HFFc6 (cell line): ENCODE results near the gene STK32B. TPM values are rescaled to one million over a fixed set of nuclear protein-coding genes. Genes with fewer than 3 reads are reported as not detected.
"Not testable (repeated sequence)": the region's sequence is repeated elsewhere in the genome, so short reads cannot be mapped to it uniquely, and the experiment has no call there.

Source experiments
- DNase-seq: peaks from one replicate; pipeline ENCODE4 v3.0.0-alpha.2; 2018
- H3K27ac Mint-ChIP-seq: 2 replicates; pipeline ENCODE4 v1.8.0; 2020; ENCODE audit warnings: mild to moderate bottlenecking, mixed read lengths
- H3K27me3 Mint-ChIP-seq: 2 replicates; pipeline ENCODE4 v1.8.0; 2021; ENCODE audit warnings: mild to moderate bottlenecking, moderate library complexity, mixed read lengths; ENCODE audit not compliant: insufficient read depth
- H3K36me3 Mint-ChIP-seq: 2 replicates; pipeline ENCODE4 v1.8.0; 2021; ENCODE audit warnings: low read depth, mixed read lengths
- H3K4me1 Mint-ChIP-seq: 2 replicates; pipeline ENCODE4 v1.8.0; 2020; ENCODE audit warnings: low read depth, mixed read lengths
- H3K4me3 Mint-ChIP-seq: 2 replicates; pipeline ENCODE4 v1.8.0; 2020; ENCODE audit warnings: mild to moderate bottlenecking, moderate library complexity, mixed read lengths
- H3K9me3 Mint-ChIP-seq: 2 replicates; pipeline ENCODE4 v1.8.0; 2020; ENCODE audit warnings: mild to moderate bottlenecking, mixed read lengths
- CTCF ChIP-seq: fragments of 200-600 bp; sonication (generic); IDR thresholded peaks from 2 replicates; pipeline ENCODE4 v1.5.0; 2021; ENCODE audit warnings: antibody characterized with exemption, mild to moderate bottlenecking
- total RNA-seq, 6 experiments: library from RNA; stranded (reverse); fragmentation: NEBNext Ultra II Directional; extraction: Animal tissue kit (Norgen Biotek cat#: 25700); gene quantifications; 2 replicates in 1 of 6; 3 replicates in 5 of 6; pipeline ENCODE4 v1.2.3, GENCODE V29; 2021

STK32B gene
- total RNA-seq, 6 experiments from 2014 or later = 0.14 to 0.33 (median 0.18) TPM; not detected in 1

DNA sequence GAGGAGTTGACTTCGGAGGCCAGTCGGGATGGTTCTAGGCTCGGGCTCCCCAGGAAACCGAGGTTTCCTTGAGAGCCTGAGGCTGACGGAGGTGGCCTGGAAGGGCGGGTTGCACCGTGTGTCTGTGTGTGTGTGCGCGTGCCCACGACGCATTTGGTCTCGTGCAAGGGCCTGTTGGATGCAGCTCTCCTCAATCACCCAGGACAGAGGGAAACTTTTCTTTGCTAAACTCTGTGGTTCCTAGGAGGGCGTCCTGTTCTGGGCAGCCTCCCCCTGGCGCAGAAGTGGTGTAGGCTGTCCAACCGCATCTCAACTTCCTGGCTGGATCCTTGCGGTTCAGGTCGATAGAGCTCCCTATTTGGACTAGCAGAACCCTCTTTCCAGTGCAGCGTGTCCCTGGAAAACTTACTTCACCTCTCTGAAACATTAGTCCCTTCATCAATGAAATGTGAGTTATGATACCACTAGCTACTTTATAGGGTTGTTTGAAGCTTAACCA is 973 bp downstream of the STK32B start:
- no peak overlapping the region for H3K27ac Mint-ChIP-seq
- no peak for DNase-seq
- no peaks in the 10 kb centered on the region for H3K36me3 Mint-ChIP-seq
- H3K9me3 Mint-ChIP-seq = no peaks in the 10 kb centered on the region
- 0 out of 2 replicates have a peak overlapping the region, but pooled peaks have one; percentile 5 for H3K4me3 Mint-ChIP-seq
- H3K4me1 Mint-ChIP-seq = peaks cover 12% of the 10 kb centered on the region
- TF ChIP-seq CTCF = no peak
- peaks cover 23% of the 10 kb centered on the region for H3K27me3 Mint-ChIP-seq

GRCh38 chr4:5052726-5053425 is 1.6 kb downstream of the STK32B start:
- Mint-ChIP-seq H3K9me3 (no peaks in the 10 kb centered on the region), H3K4me1 (peaks cover 12% of the 10 kb centered on the region), H3K27me3 (peaks cover 18% of the 10 kb centered on the region), H3K27ac (no peak overlapping the region), H3K4me3 (no peak overlapping the region), H3K36me3 (no peaks in the 10 kb centered on the region)
- no peak for DNase-seq
- TF ChIP-seq CTCF = no peak

- TF ChIP-seq CTCF = no peak
- no peak overlapping the region for H3K27ac Mint-ChIP-seq
- H3K4me3 Mint-ChIP-seq = no peak overlapping the region
- peaks cover 12% of the 10 kb centered on the region for H3K4me1 Mint-ChIP-seq
- H3K27me3 Mint-ChIP-seq = peaks cover 10% of the 10 kb centered on the region
- DNase-seq = no peak
- H3K9me3 Mint-ChIP-seq = no peaks in the 10 kb centered on the region
- H3K36me3 Mint-ChIP-seq = no peaks in the 10 kb centered on the region
Measured at GRCh38 chr4:5054532-5054931, 3.3 kb downstream of the STK32B start.

DNA sequence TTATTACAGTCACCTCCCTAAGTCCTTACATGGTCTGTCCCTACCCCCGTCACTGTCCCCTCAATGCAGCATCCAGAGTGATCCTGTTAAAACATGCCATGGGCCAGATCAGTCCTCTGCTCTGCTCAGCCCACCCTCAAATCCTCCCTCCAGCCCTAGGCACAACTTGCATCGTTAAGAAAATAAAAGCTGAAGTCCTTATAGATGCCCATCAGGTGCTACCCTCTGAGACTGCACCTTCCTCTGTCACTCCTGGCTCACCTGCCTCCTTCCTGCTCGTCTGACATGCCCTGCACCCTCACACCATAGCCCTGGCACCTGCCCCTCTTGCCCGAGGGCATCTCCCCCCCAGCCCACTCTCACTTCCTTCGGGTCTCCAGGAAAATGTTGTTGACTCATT is 4.1 kb downstream of the STK32B start:
- peaks cover 10% of the 10 kb centered on the region for H3K27me3 Mint-ChIP-seq
- H3K9me3 Mint-ChIP-seq = no peaks in the 10 kb centered on the region
- peaks cover 9% of the 10 kb centered on the region for H3K4me1 Mint-ChIP-seq
- no peak overlapping the region for H3K27ac Mint-ChIP-seq
- DNase-seq = no peak
- no peaks in the 10 kb centered on the region for H3K36me3 Mint-ChIP-seq
- H3K4me3 Mint-ChIP-seq = no peak overlapping the region
- TF ChIP-seq CTCF = no peak

- H3K27me3 Mint-ChIP-seq = no peaks in the 10 kb centered on the region; the same call in none of the 2 replicates
- H3K36me3 Mint-ChIP-seq = no peaks in the 10 kb centered on the region
- H3K27ac Mint-ChIP-seq = no peak overlapping the region
- no peak overlapping the region for H3K4me3 Mint-ChIP-seq
- no peaks in the 10 kb centered on the region for H3K9me3 Mint-ChIP-seq
- H3K4me1 Mint-ChIP-seq = no peaks in the 10 kb centered on the region
- no peak for TF ChIP-seq CTCF
- no peak for DNase-seq
Measured at GRCh38 chr4:5066101-5066500, 14.8 kb downstream of the STK32B start.

DNA sequence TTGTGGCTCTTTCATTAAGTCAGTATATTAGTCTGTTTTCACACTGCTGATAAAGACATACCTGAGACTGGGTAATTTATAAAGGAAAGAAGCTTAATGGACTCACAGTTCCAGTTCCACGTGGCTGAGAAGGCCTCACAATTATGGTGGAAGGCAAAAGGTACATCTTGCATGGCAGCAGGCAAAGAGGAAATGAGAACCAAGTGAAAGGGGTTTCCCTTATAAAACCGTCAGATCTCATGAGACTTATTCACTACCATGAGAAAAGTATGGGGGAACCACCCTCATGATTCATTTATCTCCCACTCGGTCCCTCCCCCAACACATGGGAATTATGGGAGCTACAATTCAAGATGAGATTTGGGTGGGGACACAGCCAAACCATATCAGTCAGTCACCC is 15.7 kb downstream of the STK32B start:
- not testable (repeated sequence) for H3K27ac Mint-ChIP-seq, H3K4me3 Mint-ChIP-seq, H3K9me3 Mint-ChIP-seq, H3K36me3 Mint-ChIP-seq, H3K27me3 Mint-ChIP-seq, DNase-seq, H3K4me1 Mint-ChIP-seq
